SK-N-SH treated with all-trans-retinoic acid at 6 μM for 48 hours (cell line): ENCODE results near the gene IFT172.

Experiments used
- ARNTL ChIP-seq: fragments of 450-650 bp; formaldehyde crosslinking; IDR thresholded peaks from 2 replicates; pipeline ENCODE4 v1.5.0; 2020; ENCODE audit warnings: low read depth, mild to moderate bottlenecking, moderate library complexity, borderline replicate concordance
- BACH2 ChIP-seq: fragments of 250-450 bp; sonication (Bioruptor Pico); IDR thresholded peaks from 2 replicates; pipeline ENCODE4 v1.9.0; 2021; ENCODE audit warnings: mild to moderate bottlenecking, borderline replicate concordance
- CREB5 ChIP-seq: fragments of 250-450 bp; sonication (Bioruptor Pico); IDR thresholded peaks from 2 replicates; pipeline ENCODE4 v1.5.1; 2020; ENCODE audit warnings: low read depth, mild to moderate bottlenecking, moderate library complexity
- GLIS3 ChIP-seq: fragments of 250-450 bp; sonication (Bioruptor Pico); IDR thresholded peaks from 2 replicates; pipeline ENCODE4 v1.5.0; 2020; ENCODE audit warnings: mild to moderate bottlenecking, moderate library complexity
- ZFP3 ChIP-seq: fragments of 250-450 bp; sonication (Bioruptor Pico); IDR thresholded peaks from 2 replicates; pipeline ENCODE4 v1.5.0; 2020; ENCODE audit warnings: mild to moderate bottlenecking, moderate library complexity
- ZFP30 ChIP-seq: fragments of 450-650 bp; formaldehyde crosslinking; IDR thresholded peaks from 2 replicates; pipeline ENCODE4 v1.5.0; 2022; ENCODE audit warnings: mild to moderate bottlenecking, moderate library complexity
- ZNF8 ChIP-seq: fragments of 450-650 bp; formaldehyde crosslinking; IDR thresholded peaks from 2 replicates; pipeline ENCODE4 v1.5.0; 2020; ENCODE audit warnings: mild to moderate bottlenecking, moderate library complexity
- TF ChIP-seq, protein P1 (sequence below): fragments of 250-450 bp; sonication (Bioruptor Pico); IDR thresholded peaks from 2 replicates; pipeline ENCODE4 v1.8.0; 2021; ENCODE audit warnings: low read depth, mild to moderate bottlenecking, moderate library complexity, borderline replicate concordance

DNA sequence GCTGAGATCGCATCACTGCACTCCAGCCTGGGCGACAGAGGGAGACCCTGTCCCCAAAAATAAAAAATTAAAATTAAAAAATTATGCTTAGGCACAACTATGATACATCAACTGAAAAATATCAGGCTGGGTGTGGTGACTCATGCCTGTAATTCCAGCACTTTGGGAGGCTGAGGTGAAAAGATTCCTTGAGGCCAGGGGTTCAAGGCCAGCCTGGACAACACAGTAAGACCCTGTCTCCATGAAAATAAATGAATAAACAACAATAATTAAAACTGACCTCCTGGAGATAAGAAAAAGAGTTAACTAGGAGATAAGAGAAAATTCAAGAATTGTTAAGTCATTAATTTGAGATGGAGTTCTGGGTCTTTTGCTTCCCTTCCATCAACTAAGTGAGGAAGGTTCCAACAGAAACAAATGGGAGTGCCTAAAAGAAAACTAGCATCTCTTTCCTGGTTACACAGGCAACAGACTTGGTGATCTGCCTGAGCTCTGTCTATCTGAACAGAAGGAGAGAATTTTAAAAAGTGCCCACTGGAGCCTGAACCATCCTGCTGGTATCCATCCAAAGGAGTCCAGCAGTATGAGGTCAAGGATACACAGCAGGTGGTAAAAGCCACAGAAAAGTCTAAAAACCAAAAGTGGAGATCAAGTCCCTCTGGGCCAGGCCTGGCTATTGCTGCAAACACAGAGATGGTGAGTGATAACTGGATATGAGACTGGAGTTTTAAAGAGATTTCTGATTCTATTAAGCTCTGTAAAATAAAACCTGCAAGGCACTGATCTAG, 89.0 kb downstream of the IFT172 start:
- TF ChIP-seq ZFP3 (CRISPR knock-in tag) = no peak
- no peak for TF ChIP-seq GLIS3 (CRISPR knock-in tag)
- TF ChIP-seq ARNTL = no peak
- TF ChIP-seq ZFP30 = no peak
- no peak for TF ChIP-seq ZNF8 (CRISPR knock-in tag)
- TF ChIP-seq, protein P1, sequence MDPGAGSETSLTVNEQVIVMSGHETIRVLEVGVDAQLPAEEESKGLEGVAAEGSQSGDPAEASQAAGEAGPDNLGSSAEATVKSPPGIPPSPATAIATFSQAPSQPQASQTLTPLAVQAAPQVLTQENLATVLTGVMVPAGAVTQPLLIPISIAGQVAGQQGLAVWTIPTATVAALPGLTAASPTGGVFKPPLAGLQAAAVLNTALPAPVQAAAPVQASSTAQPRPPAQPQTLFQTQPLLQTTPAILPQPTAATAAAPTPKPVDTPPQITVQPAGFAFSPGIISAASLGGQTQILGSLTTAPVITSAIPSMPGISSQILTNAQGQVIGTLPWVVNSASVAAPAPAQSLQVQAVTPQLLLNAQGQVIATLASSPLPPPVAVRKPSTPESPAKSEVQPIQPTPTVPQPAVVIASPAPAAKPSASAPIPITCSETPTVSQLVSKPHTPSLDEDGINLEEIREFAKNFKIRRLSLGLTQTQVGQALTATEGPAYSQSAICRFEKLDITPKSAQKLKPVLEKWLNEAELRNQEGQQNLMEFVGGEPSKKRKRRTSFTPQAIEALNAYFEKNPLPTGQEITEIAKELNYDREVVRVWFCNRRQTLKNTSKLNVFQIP (CRISPR knock-in tag) = no peak
- TF ChIP-seq CREB5 (CRISPR knock-in tag) = no peak
- no peak for TF ChIP-seq BACH2 (CRISPR knock-in tag)
